NCI-H1092 (cell line): ENCODE results near the gene UBE2D3.

ENCODE experiments used
- DNase-seq: peaks from one replicate; lab custom pipeline; 2025; lab: John Stamatoyannopoulos, UW

Gene UBE2D3

DNA sequence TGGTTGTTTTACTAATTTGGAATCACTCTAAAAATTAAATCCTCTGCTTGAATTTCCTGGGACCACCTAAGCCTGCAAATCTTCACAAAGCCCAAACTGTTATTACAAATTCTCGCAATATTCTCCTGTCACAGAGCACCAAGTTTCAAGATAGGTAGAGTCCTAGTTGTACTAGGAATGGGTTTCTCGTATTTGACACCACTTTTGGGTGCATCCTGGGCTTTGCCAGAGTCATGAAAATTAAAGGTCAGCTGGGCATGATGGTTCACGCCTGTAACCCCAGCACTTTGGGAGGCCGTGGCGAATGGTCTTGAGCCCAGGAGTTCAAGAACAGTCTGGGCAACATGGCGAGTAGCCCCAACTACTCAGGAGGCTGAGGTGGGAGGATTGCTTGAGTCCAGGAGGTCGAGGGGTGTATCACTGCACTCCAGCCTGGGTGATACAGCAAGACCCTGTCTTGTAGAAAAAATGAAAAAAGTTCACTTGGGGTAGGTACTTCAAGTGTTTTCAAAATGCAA, 36.0 kb downstream of the UBE2D3 start:
- no peak for DNase-seq

DNA sequence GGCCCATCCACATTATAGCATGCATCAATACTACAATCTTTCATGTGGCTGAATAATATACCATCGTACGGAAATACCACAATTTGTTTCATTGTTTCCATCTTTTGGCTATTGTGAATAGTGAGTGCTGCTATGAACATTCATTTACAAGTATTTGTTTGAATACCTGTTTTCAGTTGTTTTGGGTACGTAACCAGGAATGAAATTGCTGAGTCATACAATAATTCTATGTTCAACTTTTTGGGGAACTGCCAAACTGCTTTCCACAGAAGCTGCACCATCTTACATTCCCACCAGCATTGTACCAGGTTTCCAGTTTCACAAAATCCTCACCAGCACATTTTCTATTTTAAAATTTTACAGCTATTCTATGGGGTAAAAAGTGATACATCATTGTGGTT, 38.0 kb downstream of the UBE2D3 start:
- DNase-seq: no peak

DNA sequence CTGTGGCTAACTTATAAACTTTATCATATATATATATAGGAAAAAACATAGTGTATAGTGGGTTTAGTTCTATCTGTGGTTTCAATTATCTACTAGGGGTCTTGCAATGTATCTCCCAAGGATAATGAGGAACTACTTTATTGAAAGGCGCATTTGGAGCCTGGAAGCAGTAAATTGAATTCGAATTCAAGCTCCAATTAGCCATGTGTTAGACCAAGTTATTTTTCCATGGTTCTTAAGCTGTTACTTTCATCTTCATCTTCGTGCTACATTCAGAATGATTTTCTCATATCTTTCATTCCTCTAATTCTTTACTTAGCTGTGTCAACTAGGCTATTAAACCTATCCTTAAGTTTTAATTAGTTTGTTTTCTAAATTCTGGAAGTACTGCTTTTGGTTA, 39.4 kb downstream of the UBE2D3 start:
- DNase-seq: no peak

DNA sequence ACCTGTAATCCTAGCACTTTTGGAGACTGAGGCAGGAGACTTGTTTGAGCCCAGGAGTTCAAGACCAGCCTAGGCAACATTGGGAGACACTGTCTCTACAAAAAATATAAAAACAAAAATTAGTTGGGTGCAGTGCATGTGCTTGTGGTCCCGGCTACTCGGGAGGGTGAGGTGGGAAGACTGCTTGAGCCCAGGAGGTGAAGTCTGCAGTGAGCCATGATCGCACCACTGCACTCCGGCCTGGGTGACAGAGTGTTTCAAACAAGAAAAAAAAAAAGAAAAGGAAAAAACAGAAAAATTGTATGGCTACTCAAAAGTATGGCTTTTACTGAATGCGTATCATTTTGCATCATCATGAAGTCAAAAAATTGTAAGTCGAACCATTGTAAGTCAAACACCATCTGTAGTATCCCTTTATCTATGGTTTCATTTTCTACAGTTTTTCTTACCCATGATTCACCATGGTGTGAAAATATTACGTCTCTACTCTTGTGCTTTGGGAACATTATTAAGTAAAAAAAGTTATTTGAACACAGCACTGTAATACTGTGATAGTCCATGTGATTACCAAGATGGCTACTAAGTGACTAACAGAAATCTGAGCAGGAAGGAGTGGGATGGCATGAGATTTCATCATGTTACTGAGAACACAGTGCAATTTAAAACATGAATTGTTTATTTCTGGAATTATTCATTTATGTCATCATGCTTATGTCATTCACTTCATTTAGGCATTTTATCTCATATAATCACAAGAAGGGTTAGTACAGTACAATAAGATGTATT, 40.1 kb downstream of the UBE2D3 start:
- no peak for DNase-seq

DNA sequence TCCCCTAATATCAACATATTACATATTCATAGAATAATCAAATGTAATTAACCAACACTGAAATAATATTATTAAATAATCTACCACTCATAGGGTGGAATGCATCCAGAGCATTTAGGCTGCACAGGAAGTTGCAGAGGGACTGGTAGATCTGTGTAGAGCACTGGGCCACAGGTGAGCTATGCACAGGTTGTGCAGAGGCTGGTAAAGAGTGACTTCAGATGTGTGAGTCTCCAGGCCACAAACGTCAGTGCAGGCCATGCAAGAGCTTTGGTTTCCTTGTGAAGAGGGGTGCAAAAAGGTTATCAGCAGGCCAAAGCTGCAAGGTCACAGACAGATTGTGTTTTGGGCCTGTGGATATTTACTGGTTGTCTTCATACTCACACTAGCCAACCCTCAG, 41.1 kb downstream of the UBE2D3 start:
- no peak for DNase-seq

DNA sequence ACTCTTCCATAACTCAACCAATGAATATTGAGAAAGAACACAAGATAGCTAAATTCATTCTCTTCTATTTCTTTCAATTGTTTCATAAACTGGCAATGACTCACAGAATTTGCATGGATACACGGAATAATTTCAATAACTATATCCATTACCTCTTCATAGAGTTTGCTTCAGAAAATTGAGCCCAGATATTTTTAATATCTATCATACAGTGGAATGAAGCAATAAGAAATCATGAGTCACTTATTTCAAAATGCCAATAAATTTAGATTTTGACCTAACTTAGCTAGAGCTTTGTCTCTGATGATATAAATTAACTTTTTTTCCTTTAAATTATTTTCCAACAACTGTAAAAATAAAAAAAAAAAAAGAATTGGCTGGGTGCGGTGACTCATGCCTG, 44.3 kb downstream of the UBE2D3 start:
- no peak for DNase-seq

DNA sequence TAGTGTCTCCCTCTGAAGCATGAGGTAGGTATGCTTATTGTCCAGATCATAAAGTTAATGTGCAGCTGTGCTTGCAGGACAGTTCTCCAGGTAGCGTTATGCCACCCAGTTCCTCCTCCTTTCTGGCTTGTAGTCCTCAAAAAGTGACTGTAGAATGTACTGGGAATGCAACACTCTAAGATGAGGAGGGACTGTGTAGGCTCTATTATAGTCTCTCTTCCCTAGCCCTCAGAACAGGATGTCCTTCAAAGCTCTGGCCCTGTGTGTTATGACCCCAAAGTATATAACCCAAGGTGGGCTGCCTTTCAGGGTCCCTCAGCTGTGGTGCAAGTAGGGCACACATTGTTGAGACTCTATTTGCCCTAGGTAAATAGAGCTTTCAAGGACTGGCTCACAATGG, 45.8 kb downstream of the UBE2D3 start:
- DNase-seq: no peak

DNA sequence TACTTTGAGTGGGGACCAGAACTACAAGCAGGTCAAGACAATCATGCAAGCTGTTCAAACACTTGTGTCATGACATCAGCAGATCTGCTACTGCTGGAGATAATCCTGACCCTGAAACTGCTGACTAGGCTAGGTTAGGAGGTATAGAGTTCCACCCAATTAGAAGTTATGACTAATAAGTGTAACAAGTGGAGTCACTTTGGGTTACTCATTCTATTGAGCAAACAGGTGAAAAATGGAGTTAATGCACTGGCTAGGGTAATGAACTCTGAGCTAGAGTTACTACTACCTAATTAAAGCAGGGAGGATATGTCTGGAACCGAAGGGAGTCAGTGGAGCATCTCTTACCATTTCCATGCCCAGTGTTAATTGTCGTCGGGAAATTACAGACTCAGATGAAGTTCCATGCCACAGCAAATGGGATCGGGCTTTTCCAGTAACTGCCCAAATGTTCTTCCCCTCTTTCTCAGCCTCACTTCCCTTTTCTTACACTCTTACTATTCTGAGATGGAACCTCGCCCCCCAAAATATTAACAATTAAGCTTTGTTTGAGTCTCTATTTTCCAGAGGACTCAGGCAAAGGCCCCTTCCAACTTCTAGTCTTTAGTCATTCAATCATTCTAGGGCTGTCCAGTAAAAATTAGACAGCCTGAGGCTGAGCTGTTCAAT, 46.7 kb downstream of the UBE2D3 start:
- DNase-seq: no peak

DNA sequence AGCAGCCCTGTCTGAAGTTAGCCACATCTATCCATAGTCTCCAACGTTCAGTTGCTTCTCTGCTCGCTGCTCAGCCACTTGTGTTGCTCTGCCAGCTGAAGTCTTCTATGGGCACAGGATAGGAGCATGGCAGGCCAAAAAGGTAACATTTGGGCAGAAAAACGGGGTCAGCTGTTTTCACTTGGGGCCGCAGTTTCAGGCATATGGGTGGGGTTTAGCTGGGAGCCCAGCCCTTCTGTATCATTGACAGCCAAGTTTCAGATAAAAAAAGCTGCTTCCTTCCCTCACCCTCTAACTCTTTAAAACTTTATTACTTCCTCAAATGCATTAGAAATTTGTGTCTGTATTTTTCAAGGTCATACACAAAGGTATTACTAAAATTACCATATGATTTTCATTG, 48.1 kb downstream of the UBE2D3 start:
- no peak for DNase-seq

DNA sequence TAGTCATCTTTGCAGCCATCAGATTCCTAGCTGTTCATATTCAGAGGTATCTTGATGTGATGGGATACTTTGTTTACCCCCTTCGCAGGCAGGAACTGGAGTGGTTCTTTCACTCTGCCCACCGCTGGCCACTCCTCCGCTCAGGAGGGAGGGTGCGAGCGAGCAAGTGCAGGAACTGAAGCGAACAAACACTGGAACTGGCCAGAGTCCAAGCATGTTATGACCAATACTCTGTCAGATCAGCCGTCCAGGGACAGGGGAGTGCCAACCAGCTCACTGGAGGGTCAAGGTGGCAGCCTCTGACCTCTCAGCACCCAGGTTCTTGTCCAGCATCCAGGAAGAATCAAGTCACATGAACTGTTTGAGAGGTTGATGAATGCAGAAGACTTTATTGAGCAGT, 48.6 kb downstream of the UBE2D3 start:
- DNase-seq: no peak

DNA sequence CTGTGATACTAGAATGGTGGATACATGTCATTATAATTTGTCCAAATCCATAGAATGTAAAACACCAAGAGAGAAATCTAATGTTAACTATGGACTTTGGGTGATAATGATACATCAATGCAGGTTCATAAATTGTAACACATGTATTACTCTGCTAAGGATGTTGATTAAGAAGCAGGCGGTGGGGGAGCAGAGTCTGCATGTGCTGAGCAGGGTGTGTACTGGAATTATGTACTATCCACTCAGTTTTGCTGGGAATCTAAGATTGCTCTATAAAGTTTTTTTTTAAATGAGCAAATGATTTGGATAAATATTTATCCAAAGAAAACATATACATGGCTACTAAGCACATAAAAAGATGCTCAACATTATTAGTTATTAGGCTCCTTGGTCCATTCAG, 51.5 kb downstream of the UBE2D3 start:
- DNase-seq: no peak

DNA sequence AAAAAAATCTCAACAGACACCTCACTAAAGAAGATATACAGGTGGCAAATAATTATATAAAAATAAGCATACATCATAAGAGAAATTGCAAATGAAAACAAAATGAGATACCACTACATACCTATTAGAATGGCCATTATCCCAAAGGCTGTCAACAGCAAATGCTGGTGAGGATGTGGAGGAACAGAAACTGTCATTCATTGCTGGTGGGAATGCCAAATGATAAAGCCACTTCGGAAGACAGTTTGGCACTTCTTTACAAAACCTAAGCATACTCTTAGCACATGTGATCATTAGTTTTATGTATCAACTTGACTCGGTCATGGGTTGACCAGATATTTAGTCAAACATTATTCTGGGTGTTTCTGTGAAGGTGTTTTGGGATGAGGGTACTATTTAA, 53.1 kb downstream of the UBE2D3 start:
- DNase-seq: no peak

DNA sequence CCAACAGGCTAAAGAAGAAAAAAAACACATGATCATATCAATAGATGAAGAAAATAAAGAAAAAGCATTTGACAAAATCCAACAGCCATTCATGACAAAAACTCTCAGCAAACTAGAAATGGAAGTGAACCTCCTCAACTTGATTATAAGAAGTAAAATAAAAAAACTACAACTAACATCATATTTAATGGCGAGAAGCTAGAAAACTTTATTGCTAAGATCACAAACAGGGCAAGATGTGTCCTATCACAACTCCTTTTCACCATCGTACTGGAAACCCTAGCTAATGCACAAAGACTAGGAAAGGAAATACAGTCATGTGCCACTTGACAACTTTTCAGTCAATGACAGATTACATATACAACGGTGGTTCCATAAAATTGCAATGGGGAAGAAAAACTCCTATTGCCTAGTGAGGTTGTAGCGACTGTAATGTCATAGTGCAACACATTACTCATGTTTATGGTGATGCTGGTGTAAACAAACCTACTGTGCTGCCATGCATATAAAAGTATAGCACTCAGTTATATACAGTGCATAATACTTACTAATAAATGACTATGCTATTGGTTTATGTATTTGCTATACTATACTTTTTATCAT, 54.5 kb downstream of the UBE2D3 start:
- DNase-seq: no peak

DNA sequence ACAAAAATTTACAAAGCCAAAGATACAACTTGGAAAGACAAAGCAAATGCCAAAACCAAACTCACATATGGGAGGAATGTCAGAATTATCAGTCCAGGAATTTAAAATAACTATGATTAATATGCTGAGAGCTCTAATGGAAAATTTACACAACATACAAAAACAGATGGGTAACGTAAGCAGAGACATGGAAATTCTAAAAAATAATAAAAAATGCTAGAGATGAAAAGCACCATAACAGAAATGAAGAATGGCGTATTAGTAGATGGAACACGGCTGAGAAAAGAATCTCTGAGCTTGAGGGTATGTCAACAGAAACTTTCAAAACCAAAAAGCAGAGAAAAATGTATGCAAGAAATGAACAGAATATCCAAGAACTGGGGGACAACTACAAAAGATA, 62.5 kb downstream of the UBE2D3 start:
- no peak for DNase-seq

DNA sequence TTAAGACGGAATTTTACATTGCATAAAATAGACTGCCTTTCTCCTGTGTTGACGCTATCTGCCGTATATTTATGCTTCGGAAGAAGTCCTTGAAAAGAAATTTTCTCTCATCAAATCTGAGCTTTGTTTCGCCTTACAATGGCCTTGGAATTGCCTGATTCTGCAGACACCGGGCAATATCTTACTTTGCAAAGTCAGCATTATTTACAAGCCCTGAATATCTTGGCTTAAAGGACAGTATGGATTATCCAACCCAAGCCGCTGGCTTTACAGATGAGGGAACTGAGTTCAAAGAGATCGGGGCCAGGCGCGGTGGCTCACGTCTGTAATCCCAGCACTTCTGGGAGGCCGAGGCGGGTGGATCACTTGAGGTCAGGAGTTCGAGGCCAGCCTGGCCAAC, 65.4 kb downstream of the UBE2D3 start:
- DNase-seq: no peak

DNA sequence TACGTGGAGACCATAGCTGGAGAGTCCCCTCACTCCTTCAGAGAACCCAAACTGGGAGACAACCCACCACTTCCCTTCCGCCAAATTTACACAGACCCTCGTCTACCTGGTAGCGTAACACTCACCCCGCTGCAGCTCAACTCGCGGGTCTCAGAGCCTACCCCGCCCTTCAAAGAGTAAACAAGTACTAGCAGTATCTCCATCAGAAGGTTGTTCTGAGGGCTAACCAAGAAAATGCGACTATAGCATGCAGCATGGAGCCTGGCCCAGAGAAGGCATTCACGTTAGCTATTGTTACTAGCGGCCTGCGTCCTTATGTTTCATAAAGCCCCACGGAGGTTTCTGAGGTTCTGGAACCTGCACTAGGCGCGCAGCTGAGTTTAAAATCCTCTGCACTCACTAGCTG, 66.1 kb downstream of the UBE2D3 start:
- no peak for DNase-seq

DNA sequence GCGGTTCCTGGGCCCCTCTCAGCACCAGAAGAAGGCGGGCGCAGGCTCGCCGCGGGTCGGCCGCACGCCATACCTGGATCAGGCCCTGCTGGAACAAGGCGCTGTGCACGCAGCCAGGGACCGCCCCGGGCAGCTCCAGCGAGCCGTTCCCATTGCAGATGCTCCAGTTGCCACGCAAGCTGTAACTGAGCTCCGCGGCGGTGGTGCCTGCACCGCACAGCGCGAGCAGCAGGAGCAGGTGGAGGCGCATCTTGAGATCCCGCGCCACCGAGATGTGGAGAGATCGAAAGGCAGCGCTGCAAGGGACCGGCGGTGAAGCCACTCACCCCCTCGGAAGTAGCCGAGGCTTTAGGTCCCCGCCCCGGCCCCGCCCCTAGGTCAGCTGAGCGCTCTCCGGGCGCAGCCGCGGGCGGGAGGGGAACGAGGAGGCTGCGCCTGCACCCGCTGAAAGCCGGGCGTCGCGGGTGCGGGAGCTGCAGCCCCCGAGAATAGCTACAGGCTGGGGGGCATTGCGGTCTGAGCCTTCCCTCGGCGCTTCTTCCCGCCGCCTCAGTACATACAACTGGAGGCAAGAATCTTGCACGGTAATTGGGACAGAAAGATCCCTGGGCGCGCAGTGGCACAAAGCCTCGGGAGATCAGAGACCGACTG, 66.6 kb downstream of the UBE2D3 start, which contains the start of gene MANBA:
TSS of gene MANBA (minus strand) at position 324 of the 651 bp plus-strand sequence. CDS start at position 250, 74 bp downstream.
- peak; percentile 62 for DNase-seq

DNA sequence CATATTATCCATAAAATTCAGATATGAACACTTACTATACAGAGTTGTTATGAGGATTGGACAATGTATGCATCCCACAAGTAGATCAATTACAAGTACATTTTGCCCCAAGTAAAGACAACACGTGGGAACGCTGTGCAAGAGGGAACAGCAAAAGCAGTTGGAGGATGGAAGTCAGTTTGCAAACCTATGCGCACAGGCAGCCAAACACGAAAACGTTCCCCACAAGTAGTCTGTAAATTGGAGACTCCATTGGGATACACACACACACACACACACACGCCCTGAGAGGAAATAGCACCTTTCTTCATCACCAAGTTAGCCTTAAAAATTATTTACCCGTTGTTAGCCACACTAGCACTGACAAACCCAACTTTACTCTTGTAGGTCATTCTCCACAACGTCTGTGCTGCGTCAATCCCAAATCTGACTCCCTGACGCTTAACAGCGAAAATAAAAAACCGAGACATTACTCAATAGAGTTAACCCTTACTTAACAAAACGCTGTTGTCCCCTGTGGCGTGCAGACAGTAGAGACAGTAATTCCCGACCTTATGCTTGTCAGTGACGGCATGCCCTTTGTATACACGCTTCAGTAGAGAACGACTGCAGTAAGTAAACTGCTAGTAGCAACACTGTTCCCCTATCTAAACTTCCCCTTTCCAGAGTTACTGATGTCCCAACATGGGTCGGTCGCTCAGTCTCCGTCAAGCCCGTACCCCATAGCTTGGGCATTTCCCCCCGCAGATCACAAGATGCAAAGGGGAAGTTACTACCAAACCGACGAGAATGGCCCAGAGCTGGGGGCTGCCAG, 67.3 kb downstream of the UBE2D3 start:
- no peak for DNase-seq

DNA sequence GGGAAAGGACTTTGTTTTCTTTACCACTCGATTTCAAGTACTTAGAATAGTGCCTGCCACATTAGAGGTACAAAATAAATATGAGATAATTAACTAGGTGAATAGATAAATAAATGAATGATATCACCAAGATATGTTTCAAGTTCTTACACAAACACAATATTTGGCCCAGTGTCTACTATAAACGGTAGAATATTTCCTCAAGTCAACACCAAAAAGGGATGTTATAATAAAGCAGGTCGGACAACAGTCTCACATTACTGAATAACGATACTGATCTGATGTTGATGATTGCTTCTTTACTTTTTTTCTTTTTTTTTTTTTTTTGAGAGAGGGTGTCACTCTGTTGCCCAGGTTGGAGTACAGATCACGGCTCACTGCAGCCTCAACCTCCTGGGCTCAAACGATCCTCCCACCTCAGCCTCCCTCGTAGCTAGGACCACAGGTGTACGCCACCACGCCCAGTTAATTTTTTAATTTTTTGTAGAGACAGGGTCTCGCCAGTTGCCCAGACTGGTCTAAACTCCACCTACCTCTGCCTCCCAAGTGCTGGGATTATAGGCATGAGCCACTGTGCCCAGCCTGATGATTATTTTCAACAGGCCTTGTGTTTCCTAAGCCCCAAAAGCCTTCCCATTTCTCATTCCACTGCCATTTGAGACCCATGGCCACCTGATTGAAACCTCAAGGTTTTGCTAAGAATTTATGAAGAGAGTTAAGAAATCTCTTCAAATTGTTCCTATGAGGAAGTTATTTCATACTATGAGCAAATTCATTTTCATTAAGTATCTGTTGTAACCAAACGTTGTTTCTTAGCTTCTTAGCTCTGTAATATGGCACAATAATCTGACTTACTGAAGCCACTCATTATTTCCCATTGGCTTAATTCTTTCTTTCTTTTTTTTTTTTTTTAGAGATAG, 68.8 kb downstream of the UBE2D3 start:
- no peak for DNase-seq

DNA sequence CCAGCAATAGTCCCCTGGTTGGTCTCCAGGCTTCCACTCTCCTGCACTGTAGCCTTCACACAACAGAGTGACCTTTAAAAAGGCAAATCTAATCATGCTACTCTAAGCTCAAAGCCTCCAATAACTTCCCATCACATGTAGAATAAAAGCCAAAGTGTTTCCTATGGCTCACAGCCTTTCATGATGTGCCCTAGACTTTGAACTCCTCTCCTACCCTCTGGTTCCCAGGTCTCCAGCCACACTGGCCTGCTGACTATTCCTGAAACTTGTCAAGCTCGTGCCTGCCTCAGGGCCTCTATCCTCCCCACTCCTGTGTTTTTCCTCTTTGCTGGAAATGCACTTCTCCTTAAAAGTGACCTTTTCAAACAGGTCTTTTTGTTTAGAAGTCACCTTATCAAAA, 69.7 kb downstream of the UBE2D3 start:
- DNase-seq: no peak

DNA sequence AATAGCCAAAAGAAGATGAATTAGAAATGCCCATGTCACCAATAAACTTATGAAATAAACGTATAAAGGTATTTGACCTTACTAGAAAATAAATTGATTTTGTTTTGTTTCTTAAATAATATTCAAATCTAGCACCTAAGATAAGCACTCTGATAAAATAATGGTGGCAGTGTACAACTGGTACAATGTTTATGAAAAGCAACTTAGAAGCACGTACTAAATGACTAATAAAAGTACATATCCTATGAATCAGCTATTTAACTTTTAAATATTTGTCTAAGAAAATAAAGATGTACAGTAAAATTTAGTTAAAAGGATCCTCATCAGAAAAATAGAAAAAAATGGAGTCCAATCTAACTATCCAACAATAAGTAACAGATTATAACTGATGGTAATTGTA, 73.3 kb downstream of the UBE2D3 start:
- DNase-seq: no peak
